ENCODE measurements around the gene MSMO1.
"Not testable (repeated sequence)": the region's sequence is repeated elsewhere in the genome, so short reads cannot be mapped to it uniquely, and the experiment has no call there.

MSMO1 gene

DNA sequence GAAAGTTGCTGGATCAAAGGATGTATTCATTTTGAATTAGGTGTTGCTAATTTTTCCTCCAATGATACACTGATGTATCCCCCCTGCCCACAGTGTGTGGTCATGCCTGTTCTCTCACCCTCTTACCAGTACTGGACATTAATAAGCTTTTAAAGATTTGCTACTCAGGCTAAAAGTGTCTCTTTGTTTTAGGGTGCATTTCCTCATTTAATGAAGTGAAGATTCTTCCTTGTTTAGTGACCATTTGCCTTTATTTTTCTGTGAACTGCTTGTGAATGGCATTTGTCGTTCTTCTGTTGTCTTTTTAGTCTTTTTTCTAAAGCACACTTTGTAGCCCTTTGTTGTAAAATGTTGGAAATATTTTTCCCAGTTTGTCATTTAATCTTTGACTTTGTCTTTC is 5.0 kb downstream of the MSMO1 start:
- Histone ChIP-seq H3K4me3 (ENCODE audit: low read depth in 1 of 2, low read length in 2 of 2) (peak overlapping the region; percentile 7 to 81; a peak in 3 of 4 replicates), H2AFZ (ENCODE audit: low read depth, low read length) (no peak overlapping the region)

DNA sequence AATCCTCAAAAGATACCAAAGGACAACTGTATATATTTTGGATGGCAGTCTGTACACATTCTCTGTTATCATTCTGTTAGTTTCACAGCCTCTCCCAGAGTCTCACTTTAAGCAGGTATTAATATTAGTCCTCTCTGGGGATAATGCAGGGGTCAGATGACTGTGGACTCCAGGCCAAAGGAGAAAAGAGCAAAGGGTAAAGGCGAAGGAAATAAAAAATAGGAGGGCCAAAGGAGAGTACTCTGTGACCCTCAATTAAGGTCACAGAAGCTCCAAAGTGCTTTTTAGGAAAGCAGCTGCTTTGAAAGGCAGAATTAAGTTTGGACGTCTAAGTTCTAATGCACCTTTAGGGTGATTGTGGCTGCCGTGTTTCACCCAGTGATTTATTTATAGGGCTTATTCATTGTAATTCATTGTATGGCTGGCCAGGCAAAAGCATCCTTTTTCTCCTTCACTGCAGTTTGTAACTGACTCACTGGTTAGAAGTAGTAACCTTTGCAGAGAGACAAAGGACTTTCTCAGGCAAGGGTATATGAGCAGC is 7.8 kb downstream of the MSMO1 start:
- Histone ChIP-seq H4K20me1 (ENCODE audit: insufficient read depth, low read length) (peaks cover 75% of the 10 kb centered on the region), H3K27ac (ENCODE audit: low read length) (no peak overlapping the region; the same call in 1 of the 2 replicates), H3K9me3 (ENCODE audit: insufficient read depth, low read length, severe bottlenecking) (no peaks in the 10 kb centered on the region), H3K4me2 (ENCODE audit: insufficient read depth, low read length) (peak overlapping the region; percentile 83; the same call in 1 of the 2 replicates), H2AFZ (ENCODE audit: low read depth, low read length) (no peak overlapping the region), H3K4me1 (ENCODE audit: insufficient read depth, low read length) (peaks cover 68% of the 10 kb centered on the region), H3K79me2 (ENCODE audit: insufficient read depth, low read length) (peaks cover 80% of the 10 kb centered on the region), H3K36me3 (ENCODE audit: insufficient read depth, low read length) (peaks cover 98% of the 10 kb centered on the region), H3K4me3 (ENCODE audit: low read depth in 1 of 2, low read length in 2 of 2) (peak overlapping the region in 1 of 2 experiments; percentile 19; a peak in 1 of 4 replicates), H3K9ac (ENCODE audit: low read depth, low read length) (peak overlapping the region; percentile 14; the same call in 1 of the 2 replicates), H3K27me3 (ENCODE audit: insufficient read depth, low read length, poor library complexity) (no peaks in the 10 kb centered on the region)
- ATAC-seq (ENCODE audit: insufficient read depth, low read depth) (no peak), DNase-seq (no peak)
- TF ChIP-seq, protein P1, sequence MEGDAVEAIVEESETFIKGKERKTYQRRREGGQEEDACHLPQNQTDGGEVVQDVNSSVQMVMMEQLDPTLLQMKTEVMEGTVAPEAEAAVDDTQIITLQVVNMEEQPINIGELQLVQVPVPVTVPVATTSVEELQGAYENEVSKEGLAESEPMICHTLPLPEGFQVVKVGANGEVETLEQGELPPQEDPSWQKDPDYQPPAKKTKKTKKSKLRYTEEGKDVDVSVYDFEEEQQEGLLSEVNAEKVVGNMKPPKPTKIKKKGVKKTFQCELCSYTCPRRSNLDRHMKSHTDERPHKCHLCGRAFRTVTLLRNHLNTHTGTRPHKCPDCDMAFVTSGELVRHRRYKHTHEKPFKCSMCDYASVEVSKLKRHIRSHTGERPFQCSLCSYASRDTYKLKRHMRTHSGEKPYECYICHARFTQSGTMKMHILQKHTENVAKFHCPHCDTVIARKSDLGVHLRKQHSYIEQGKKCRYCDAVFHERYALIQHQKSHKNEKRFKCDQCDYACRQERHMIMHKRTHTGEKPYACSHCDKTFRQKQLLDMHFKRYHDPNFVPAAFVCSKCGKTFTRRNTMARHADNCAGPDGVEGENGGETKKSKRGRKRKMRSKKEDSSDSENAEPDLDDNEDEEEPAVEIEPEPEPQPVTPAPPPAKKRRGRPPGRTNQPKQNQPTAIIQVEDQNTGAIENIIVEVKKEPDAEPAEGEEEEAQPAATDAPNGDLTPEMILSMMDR (IDR thresholded peaks at IDR 0.05; ENCODE audit: borderline replicate concordance, extremely low read depth, low read length, poor library complexity, severe bottlenecking), result no peak

More for the DNA sequence above, 5.0 kb downstream of the MSMO1 start:
- H3K9ac ChIP-seq (ENCODE audit: low read depth, low read length), result peak overlapping the region; percentile 66
- H3K4me1 ChIP-seq (ENCODE audit: insufficient read depth, low read length), result peaks cover 84% of the 10 kb centered on the region
- H3K79me2 ChIP-seq (ENCODE audit: insufficient read depth, low read length), result peaks cover 100% of the 10 kb centered on the region
- H3K27ac ChIP-seq (ENCODE audit: low read length), result peak overlapping the region; percentile 59
- TF ChIP-seq, protein P1 (IDR thresholded peaks at IDR 0.05; ENCODE audit: borderline replicate concordance, extremely low read depth, low read length, poor library complexity, severe bottlenecking), result no peak
- H3K36me3 ChIP-seq (ENCODE audit: insufficient read depth, low read length), result peaks cover 79% of the 10 kb centered on the region
- H3K9me3 ChIP-seq (ENCODE audit: insufficient read depth, low read length, severe bottlenecking), result no peaks in the 10 kb centered on the region
- DNase-seq (no peak), ATAC-seq (ENCODE audit: insufficient read depth, low read depth) (no peak)
- peaks cover 86% of the 10 kb centered on the region for H4K20me1 ChIP-seq (ENCODE audit: insufficient read depth, low read length)
- H3K27me3 ChIP-seq (ENCODE audit: insufficient read depth, low read length, poor library complexity), result no peaks in the 10 kb centered on the region
- H3K4me2 ChIP-seq (ENCODE audit: insufficient read depth, low read length), result peak overlapping the region; percentile 83

DNA sequence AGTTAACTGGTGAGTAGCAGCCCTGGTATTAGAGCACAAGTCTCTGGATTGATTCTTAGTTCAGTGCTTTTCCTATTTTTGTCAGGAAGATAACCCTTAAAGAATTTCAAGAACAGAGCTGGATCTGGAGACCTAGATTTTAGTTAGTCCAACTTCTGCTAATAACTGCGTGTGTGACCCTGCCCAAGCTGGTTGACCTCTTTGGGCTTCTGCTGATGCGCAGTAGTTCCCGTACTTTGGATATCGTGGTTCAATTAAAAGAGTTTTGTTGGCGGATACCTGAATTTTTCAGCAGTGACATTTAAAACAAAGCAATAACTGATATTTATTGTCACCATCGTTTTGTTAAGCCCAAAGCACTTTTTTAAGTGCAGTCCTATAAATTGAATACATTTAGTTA is 9.3 kb downstream of the MSMO1 start:
- no peak for ATAC-seq (ENCODE audit: insufficient read depth, low read depth)
- no peak overlapping the region for H3K9ac ChIP-seq (ENCODE audit: low read depth, low read length)
- H3K4me1 ChIP-seq (ENCODE audit: insufficient read depth, low read length), result peaks cover 53% of the 10 kb centered on the region
- peaks cover 98% of the 10 kb centered on the region for H3K36me3 ChIP-seq (ENCODE audit: insufficient read depth, low read length)
- H3K27ac ChIP-seq (ENCODE audit: low read length), result no peak overlapping the region
- no peak overlapping the region for H2AFZ ChIP-seq (ENCODE audit: low read depth, low read length)
- H4K20me1 ChIP-seq (ENCODE audit: insufficient read depth, low read length), result peaks cover 60% of the 10 kb centered on the region
- DNase-seq, result no peak
- H3K9me3 ChIP-seq (ENCODE audit: insufficient read depth, low read length, severe bottlenecking), result no peaks in the 10 kb centered on the region
- no peaks in the 10 kb centered on the region for H3K27me3 ChIP-seq (ENCODE audit: insufficient read depth, low read length, poor library complexity)
- H3K79me2 ChIP-seq (ENCODE audit: insufficient read depth, low read length), result peaks cover 65% of the 10 kb centered on the region
- H3K4me3 ChIP-seq (ENCODE audit: low read depth in 1 of 2, low read length in 2 of 2), result no peak overlapping the region; a peak in 1 of 4 replicates
- peak overlapping the region; percentile 47 for H3K4me2 ChIP-seq (ENCODE audit: insufficient read depth, low read length)
- TF ChIP-seq, protein P1 (IDR thresholded peaks at IDR 0.05; ENCODE audit: borderline replicate concordance, extremely low read depth, low read length, poor library complexity, severe bottlenecking), result no peak
- no peak for TF ChIP-seq EZH2 (IDR thresholded peaks at IDR 0.05; ENCODE audit: borderline replicate concordance, low read depth, low read length, severe bottlenecking)

DNA sequence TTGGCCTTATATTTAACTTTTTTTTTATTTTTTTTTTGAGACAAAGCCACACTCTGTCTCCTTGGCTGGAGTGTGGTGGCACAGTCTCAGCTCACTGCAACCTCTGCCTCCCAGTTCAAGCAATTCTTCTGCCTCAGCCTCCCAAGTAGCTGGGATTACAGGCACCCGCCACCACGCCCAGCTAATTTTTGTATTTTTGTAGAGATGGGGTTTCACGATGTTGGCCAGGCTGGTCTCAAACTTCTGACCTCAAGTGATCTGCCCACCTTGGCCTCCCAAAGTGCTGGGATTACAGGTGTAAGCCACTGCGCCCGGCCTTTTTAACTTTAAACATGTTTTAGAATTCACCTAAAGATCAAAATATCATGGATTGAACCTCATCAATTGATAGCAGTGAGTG is 14.9 kb downstream of the MSMO1 start:
- H3K9me3 ChIP-seq (ENCODE audit: insufficient read depth, low read length, severe bottlenecking); ATAC-seq (ENCODE audit: insufficient read depth, low read depth); DNase-seq; H2AFZ ChIP-seq (ENCODE audit: low read depth, low read length); H3K27ac ChIP-seq (ENCODE audit: low read length); H3K4me3 ChIP-seq (ENCODE audit: low read depth in 1 of 2, low read length in 2 of 2); H3K79me2 ChIP-seq (ENCODE audit: insufficient read depth, low read length); H3K9ac ChIP-seq (ENCODE audit: low read depth, low read length); H3K4me2 ChIP-seq (ENCODE audit: insufficient read depth, low read length); H3K27me3 ChIP-seq (ENCODE audit: insufficient read depth, low read length, poor library complexity); H3K4me1 ChIP-seq (ENCODE audit: insufficient read depth, low read length): not testable (repeated sequence)
- Histone ChIP-seq H3K36me3 (ENCODE audit: insufficient read depth, low read length) (peaks cover 66% of the 10 kb centered on the region), H4K20me1 (ENCODE audit: insufficient read depth, low read length) (peaks cover 18% of the 10 kb centered on the region)

Data from DND-41 (cell line).